ENCODE results near the gene TPD52L1.

TPD52L1 gene

GRCh38 chr6:125200941-125201340, 47.4 kb downstream of the TPD52L1 start:
- no peak overlapping the region for H3K4me3 ChIP-seq (ENCODE audit: low read length)
- DNase-seq (ENCODE audit: low read depth, low spot score): no peak

- H3K4me3 ChIP-seq (ENCODE audit: low read length): no peak overlapping the region
- DNase-seq (ENCODE audit: low read depth, low spot score): no peak
These were observed 48.6 kb downstream of the TPD52L1 start for GRCh38 chr6:125201961-125202729.

GRCh38 chr6:125203395-125203794, 49.8 kb downstream of the TPD52L1 start:
- DNase-seq (ENCODE audit: low read depth, low spot score): no peak
- no peak overlapping the region for H3K4me3 ChIP-seq (ENCODE audit: low read length)

- no peak overlapping the region for H3K4me3 ChIP-seq (ENCODE audit: low read length)
- no peak for DNase-seq (ENCODE audit: low read depth, low spot score)
These were observed 52.4 kb downstream of the TPD52L1 start for GRCh38 chr6:125205931-125206330.

GRCh38 chr6:125206389-125206788, 52.8 kb downstream of the TPD52L1 start:
- no peak for DNase-seq (ENCODE audit: low read depth, low spot score)
- no peak overlapping the region for H3K4me3 ChIP-seq (ENCODE audit: low read length)

GRCh38 chr6:125207956-125208355, 54.4 kb downstream of the TPD52L1 start:
- no peak for DNase-seq (ENCODE audit: low read depth, low spot score)
- H3K4me3 ChIP-seq (ENCODE audit: low read length): no peak overlapping the region

GRCh38 chr6:125208625-125209249, 55.2 kb downstream of the TPD52L1 start:
- H3K4me3 ChIP-seq (ENCODE audit: low read length): no peak overlapping the region
- no peak for DNase-seq (ENCODE audit: low read depth, low spot score)

- DNase-seq (ENCODE audit: low read depth, low spot score): no peak
- no peak overlapping the region for H3K4me3 ChIP-seq (ENCODE audit: low read length)
These were observed 57.1 kb downstream of the TPD52L1 start for GRCh38 chr6:125210667-125211066.

- no peak overlapping the region for H3K4me3 ChIP-seq (ENCODE audit: low read length)
- no peak for DNase-seq (ENCODE audit: low read depth, low spot score)
These were observed 57.8 kb downstream of the TPD52L1 start for GRCh38 chr6:125211352-125211751.

- no peak overlapping the region for H3K4me3 ChIP-seq (ENCODE audit: low read length)
These were observed 58.8 kb downstream of the TPD52L1 start for GRCh38 chr6:125212377-125212776.

GRCh38 chr6:125213939-125214338, 60.4 kb downstream of the TPD52L1 start:
- no peak for DNase-seq (ENCODE audit: low read depth, low spot score)
- no peak overlapping the region for H3K4me3 ChIP-seq (ENCODE audit: low read length)

More at GRCh38 chr6:125212377-125212776, 58.8 kb downstream of the TPD52L1 start:
- no peak for DNase-seq (ENCODE audit: low read depth, low spot score)

GRCh38 chr6:125215252-125215819, 61.8 kb downstream of the TPD52L1 start:
- DNase-seq (ENCODE audit: low read depth, low spot score): no peak
- no peak overlapping the region for H3K4me3 ChIP-seq (ENCODE audit: low read length)

GRCh38 chr6:125216015-125216414, 62.4 kb downstream of the TPD52L1 start:
- no peak overlapping the region for H3K4me3 ChIP-seq (ENCODE audit: low read length)
- DNase-seq (ENCODE audit: low read depth, low spot score): no peak

GRCh38 chr6:125217369-125217768, 63.8 kb downstream of the TPD52L1 start:
- DNase-seq (ENCODE audit: low read depth, low spot score): no peak
- H3K4me3 ChIP-seq (ENCODE audit: low read length): no peak overlapping the region

- H3K4me3 ChIP-seq (ENCODE audit: low read length): no peak overlapping the region
- DNase-seq (ENCODE audit: low read depth, low spot score): no peak
These were observed 64.4 kb downstream of the TPD52L1 start for GRCh38 chr6:125217992-125218391.

GRCh38 chr6:125219361-125219895, 65.9 kb downstream of the TPD52L1 start:
- no peak overlapping the region for H3K4me3 ChIP-seq (ENCODE audit: low read length)
- DNase-seq (ENCODE audit: low read depth, low spot score): no peak

- DNase-seq (ENCODE audit: low read depth, low spot score): no peak
- no peak overlapping the region for H3K4me3 ChIP-seq (ENCODE audit: low read length)
These were observed 67.1 kb downstream of the TPD52L1 start for GRCh38 chr6:125220712-125221111.

- DNase-seq (ENCODE audit: low read depth, low spot score): no peak
- no peak overlapping the region for H3K4me3 ChIP-seq (ENCODE audit: low read length)
These were observed 69.2 kb downstream of the TPD52L1 start for GRCh38 chr6:125222531-125223455.

- no peak overlapping the region for H3K4me3 ChIP-seq (ENCODE audit: low read length)
- no peak for DNase-seq (ENCODE audit: low read depth, low spot score)
These were observed 70.8 kb downstream of the TPD52L1 start for GRCh38 chr6:125224231-125224861.

Measured in Jurkat, Clone E6-1 (cell line).